Mesendoderm (in vitro differentiated cells): ENCODE results near the gene IPMK.

Source experiments
- DNase-seq: peaks from one replicate; pipeline ENCODE4 v3.0.0; 2013
- H2AK5ac ChIP-seq: 2 replicates; pipeline ENCODE4 v1.6.1; 2013; ENCODE audit warnings: low read length, inconsistent platforms
- H2BK120ac ChIP-seq: 2 replicates; pipeline ENCODE4 v1.6.1; 2013; ENCODE audit warnings: low read depth, mild to moderate bottlenecking, low read length, moderate library complexity, mixed read lengths
- H2BK15ac ChIP-seq: replicated peaks from 2 replicates; pipeline ENCODE4 v1.6.1; 2013; ENCODE audit warnings: low read depth, mild to moderate bottlenecking, moderate library complexity
- H2BK5ac ChIP-seq: 2 replicates; pipeline ENCODE4 v1.6.1; 2013; ENCODE audit warnings: low read length, inconsistent platforms
- H3K18ac ChIP-seq: 2 replicates; pipeline ENCODE4 v1.6.1; 2013; ENCODE audit warnings: mild to moderate bottlenecking, low read length, mixed read lengths
- H3K23ac ChIP-seq: one replicate; pipeline ENCODE4 v1.6.1; 2013; ENCODE audit warnings: low read length
- H3K27ac ChIP-seq: 2 replicates; pipeline ENCODE4 v1.5.1; 2013; ENCODE audit warnings: low read depth, mild to moderate bottlenecking, inconsistent platforms, low read length, moderate library complexity
- H3K27me3 ChIP-seq: 2 replicates; pipeline ENCODE4 v1.6.1; 2013; ENCODE audit warnings: low read length, control low read depth, mild to moderate bottlenecking, inconsistent platforms; ENCODE audit not compliant: insufficient read depth, poor library complexity
- H3K36me3 ChIP-seq: 2 replicates; pipeline ENCODE4 v1.6.1; 2013; ENCODE audit warnings: low read length, inconsistent platforms; ENCODE audit not compliant: control insufficient read depth, insufficient read depth
- H3K4ac ChIP-seq: one replicate; pipeline ENCODE4 v1.6.1; 2013; ENCODE audit warnings: low read depth, mild to moderate bottlenecking, low read length, moderate library complexity
- H3K4me1 ChIP-seq: 2 replicates; pipeline ENCODE4 v1.6.1; 2013; ENCODE audit warnings: low read depth, low read length, inconsistent platforms; ENCODE audit not compliant: control insufficient read depth
- H3K4me2 ChIP-seq: 2 replicates; pipeline ENCODE4 v1.6.1; 2013; ENCODE audit warnings: low read length
- H3K4me3 ChIP-seq: 2 replicates; pipeline ENCODE4 v1.5.1; 2013; ENCODE audit warnings: mild to moderate bottlenecking, low read length
- H3K56ac ChIP-seq: one replicate; pipeline ENCODE4 v1.6.1; 2013; ENCODE audit warnings: low read length
- H3K79me1 ChIP-seq: 2 replicates; pipeline ENCODE4 v1.6.1; 2013; ENCODE audit warnings: low read length, inconsistent platforms
- H3K79me2 ChIP-seq: 2 replicates; pipeline ENCODE4 v1.6.1; 2013; ENCODE audit warnings: mild to moderate bottlenecking, low read length; ENCODE audit not compliant: control insufficient read depth, insufficient read depth
- H3K9ac ChIP-seq: 2 replicates; pipeline ENCODE4 v1.6.1; 2013; ENCODE audit warnings: low read length, inconsistent platforms
- H4K5ac ChIP-seq: one replicate; pipeline ENCODE4 v1.6.1; 2013; ENCODE audit warnings: low read length
- H4K8ac ChIP-seq: one replicate; pipeline ENCODE4 v1.6.1; 2013; ENCODE audit warnings: low read depth, mild to moderate bottlenecking, control low read depth, low read length, moderate library complexity
- WGBS: extraction: QIAGEN DNeasy Blood & Tissue Kit; methylation state at CpG from one replicate; pipeline ENCODE4 v1.1.7; 2013; ENCODE audit warnings: low lambda C conversion rate, missing lambda C conversion rate; ENCODE audit not compliant: insufficient coverage; ENCODE audit errors: extremely low coverage; 5-methylcytosine and 5-hydroxymethylcytosine counted together

The IPMK gene

GRCh38 chr10:58243269-58243668 lies 24.4 kb downstream of the IPMK start:
- H3K36me3 ChIP-seq: no peaks in the 10 kb centered on the region
- peaks cover 3% of the 10 kb centered on the region for H3K79me2 ChIP-seq
- H2BK120ac ChIP-seq: no peak overlapping the region
- peaks cover 3% of the 10 kb centered on the region for H3K79me1 ChIP-seq
- no peak overlapping the region for H2BK15ac ChIP-seq
- no peak overlapping the region for H2BK5ac ChIP-seq
- H3K9ac ChIP-seq: no peak overlapping the region
- H4K8ac ChIP-seq: no peak overlapping the region
- H3K4me2 ChIP-seq: no peak overlapping the region
- H3K4me3 ChIP-seq: no peak overlapping the region
- no peak for DNase-seq
- no peak overlapping the region for H3K27ac ChIP-seq
- WGBS: no CpG with 5 or more reads among the region's 18 CpGs
- H4K5ac ChIP-seq: no peak overlapping the region
- H3K27me3 ChIP-seq: no peaks in the 10 kb centered on the region
- H3K18ac ChIP-seq: no peak overlapping the region
- peaks cover 5% of the 10 kb centered on the region for H3K4me1 ChIP-seq
- H3K56ac ChIP-seq: no peak overlapping the region
- no peak overlapping the region for H3K4ac ChIP-seq
- no peak overlapping the region for H2AK5ac ChIP-seq
- H3K23ac ChIP-seq: no peak overlapping the region

GRCh38 chr10:58241346-58241745 lies 26.3 kb downstream of the IPMK start:
- H3K4me2 ChIP-seq: no peak overlapping the region
- H3K9ac ChIP-seq: no peak overlapping the region
- no peaks in the 10 kb centered on the region for H3K27me3 ChIP-seq
- H3K79me2 ChIP-seq: peaks cover 3% of the 10 kb centered on the region
- no peak overlapping the region for H3K4me3 ChIP-seq
- no peak overlapping the region for H3K23ac ChIP-seq
- no peak overlapping the region for H2BK120ac ChIP-seq
- H4K8ac ChIP-seq: no peak overlapping the region
- peaks cover 5% of the 10 kb centered on the region for H3K4me1 ChIP-seq
- H4K5ac ChIP-seq: no peak overlapping the region
- H3K36me3 ChIP-seq: peaks cover 2% of the 10 kb centered on the region
- H3K79me1 ChIP-seq: peaks cover 3% of the 10 kb centered on the region
- H3K56ac ChIP-seq: no peak overlapping the region
- no peak overlapping the region for H3K18ac ChIP-seq
- no peak overlapping the region for H2BK5ac ChIP-seq
- no peak overlapping the region for H2AK5ac ChIP-seq
- DNase-seq: no peak
- H3K4ac ChIP-seq: no peak overlapping the region
- no CpG with 5 or more reads among the region's 3 CpGs for WGBS
- H2BK15ac ChIP-seq: no peak overlapping the region
- no peak overlapping the region for H3K27ac ChIP-seq

GRCh38 chr10:58240531-58240930 lies 27.2 kb downstream of the IPMK start:
- no peak for DNase-seq
- Histone ChIP-seq H2BK5ac (no peak overlapping the region), H3K27ac (no peak overlapping the region), H3K9ac (no peak overlapping the region), H3K27me3 (no peaks in the 10 kb centered on the region), H3K79me2 (peaks cover 3% of the 10 kb centered on the region), H2BK120ac (no peak overlapping the region), H3K56ac (no peak overlapping the region), H3K36me3 (peaks cover 2% of the 10 kb centered on the region), H4K5ac (no peak overlapping the region), H4K8ac (no peak overlapping the region), H3K4ac (no peak overlapping the region), H3K79me1 (peaks cover 3% of the 10 kb centered on the region), H3K23ac (no peak overlapping the region), H3K4me3 (no peak overlapping the region), H3K18ac (no peak overlapping the region), H2BK15ac (no peak overlapping the region), H3K4me2 (no peak overlapping the region), H2AK5ac (no peak overlapping the region), H3K4me1 (peaks cover 5% of the 10 kb centered on the region)
- no CpG with 5 or more reads among the region's 4 CpGs for WGBS

GRCh38 chr10:58239561-58240169 lies 28.0 kb downstream of the IPMK start:
- H3K79me2 ChIP-seq: peaks cover 3% of the 10 kb centered on the region
- H2AK5ac ChIP-seq: no peak overlapping the region
- no CpG with 5 or more reads among the region's 5 CpGs for WGBS
- no peak overlapping the region for H3K18ac ChIP-seq
- H2BK120ac ChIP-seq: no peak overlapping the region
- H3K4me3 ChIP-seq: no peak overlapping the region
- DNase-seq: peak; percentile 65
- no peak overlapping the region for H3K4me2 ChIP-seq
- H3K27me3 ChIP-seq: no peaks in the 10 kb centered on the region
- H3K9ac ChIP-seq: no peak overlapping the region
- no peak overlapping the region for H2BK15ac ChIP-seq
- H4K8ac ChIP-seq: no peak overlapping the region
- H3K36me3 ChIP-seq: peaks cover 2% of the 10 kb centered on the region
- H3K79me1 ChIP-seq: peaks cover 3% of the 10 kb centered on the region
- H3K23ac ChIP-seq: no peak overlapping the region
- H3K56ac ChIP-seq: no peak overlapping the region
- peaks cover 5% of the 10 kb centered on the region for H3K4me1 ChIP-seq
- no peak overlapping the region for H3K27ac ChIP-seq
- no peak overlapping the region for H4K5ac ChIP-seq
- H3K4ac ChIP-seq: no peak overlapping the region
- H2BK5ac ChIP-seq: no peak overlapping the region

- Histone ChIP-seq H2AK5ac (no peak overlapping the region), H3K79me1 (peaks cover 3% of the 10 kb centered on the region), H3K27me3 (no peaks in the 10 kb centered on the region), H3K18ac (no peak overlapping the region), H3K4ac (no peak overlapping the region), H3K79me2 (peaks cover 1% of the 10 kb centered on the region), H2BK5ac (no peak overlapping the region), H3K23ac (no peak overlapping the region), H3K56ac (no peak overlapping the region), H4K5ac (no peak overlapping the region), H3K9ac (no peak overlapping the region), H3K4me1 (peaks cover 5% of the 10 kb centered on the region), H3K4me2 (no peak overlapping the region), H4K8ac (no peak overlapping the region), H3K36me3 (peaks cover 2% of the 10 kb centered on the region), H2BK120ac (no peak overlapping the region), H3K4me3 (no peak overlapping the region), H2BK15ac (no peak overlapping the region), H3K27ac (no peak overlapping the region)
- peak; percentile 70 for DNase-seq
- WGBS: no CpG with 5 or more reads among the region's 3 CpGs
These were observed 30.5 kb downstream of the IPMK start for GRCh38 chr10:58237014-58237834.
